GM20000 (cell line): ENCODE measurements around the gene WNT10A.
"Not testable (repeated sequence)": the region's sequence is repeated elsewhere in the genome, so short reads cannot be mapped to it uniquely, and the experiment has no call there.

Experiments used
- DNase-seq: peaks from one replicate; pipeline ENCODE4 v3.0.0; 2012; ENCODE audit warnings: low spot score
- CTCF ChIP-seq: IDR thresholded peaks from 2 replicates; pipeline ENCODE4 v1.5.1; 2012; ENCODE audit warnings: mild to moderate bottlenecking, control low read depth; ENCODE audit errors: extremely low read depth, missing control alignments

Gene WNT10A

GRCh38 chr2:218927422-218927821 is 46.8 kb downstream of the WNT10A start:
- no peak for DNase-seq
- no peak for TF ChIP-seq CTCF

DNA sequence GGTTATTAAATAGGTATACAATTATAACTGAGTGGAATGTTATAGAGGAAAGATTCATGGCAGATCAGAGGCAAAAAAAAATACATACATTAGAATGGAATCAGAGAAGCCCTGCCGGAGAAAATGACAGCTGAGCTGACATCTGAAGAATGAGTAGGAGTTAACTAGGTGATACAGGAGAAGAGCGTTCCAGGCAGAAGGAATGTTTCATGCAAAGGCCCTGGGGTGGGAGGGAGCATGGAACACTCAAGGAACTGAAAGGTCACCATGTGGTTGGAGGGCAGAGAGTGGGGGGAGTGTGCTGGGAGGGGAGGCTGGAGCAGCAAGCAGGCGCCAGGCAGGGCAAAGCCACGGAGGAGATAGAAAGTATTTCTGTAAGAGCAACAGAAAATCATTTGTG is 47.2 kb downstream of the WNT10A start:
- TF ChIP-seq CTCF = no peak
- no peak for DNase-seq

GRCh38 chr2:218930488-218930887 is 49.8 kb downstream of the WNT10A start:
- not testable (repeated sequence) for DNase-seq

DNA sequence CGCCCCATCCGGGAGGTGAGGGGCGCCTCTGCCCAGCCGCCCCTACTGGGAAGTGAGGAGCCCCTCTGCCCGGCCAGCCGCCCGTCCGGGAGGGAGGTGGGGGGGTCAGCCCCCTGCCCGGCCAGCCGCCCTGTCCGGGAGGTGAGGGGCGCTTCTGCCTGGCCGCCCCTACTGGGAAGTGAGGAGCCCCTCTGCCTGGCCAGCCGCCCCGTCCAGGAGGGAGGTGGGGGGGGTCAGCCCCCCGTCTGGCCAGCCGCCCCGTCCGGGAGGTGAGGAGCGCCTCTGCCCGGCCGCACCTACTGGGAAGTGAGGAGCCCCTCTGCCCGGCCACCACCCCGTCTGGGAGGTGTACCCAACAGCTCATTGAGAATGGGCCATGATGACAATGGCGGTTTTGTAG is 51.1 kb downstream of the WNT10A start:
- DNase-seq = not testable (repeated sequence)
